Spleen (tissue), 7 donors: ENCODE data around the gene BICRA.
"Not testable (repeated sequence)": the region's sequence is repeated elsewhere in the genome, so short reads cannot be mapped to it uniquely, and the experiment has no call there.

Experiments used
- CTCF ChIP-seq, 11 experiments: fragments of 200-600 bp in 7 of 11; fragments of 450-650 bp in 4 of 11; sonication (generic) in 4 of 11; IDR thresholded peaks in 8 of 11; conservative IDR thresholded peaks in 3 of 11; 1 replicate in 7 of 11; 2 replicates in 4 of 11; pipeline versions ENCODE4 v1.4.0 to v1.8.0; 2016 to 2021; ENCODE audit warnings: antibody characterized with exemption in 11 of 11, inconsistent platforms in 4 of 11, mild to moderate bottlenecking in 1 of 11
- POLR2AphosphoS5 ChIP-seq, 3 donors: sonication (generic); formaldehyde crosslinking; IDR thresholded peaks; one replicate each; pipeline ENCODE4 v1.5.1; 2017; ENCODE audit warnings: antibody characterized with exemption in 3 of 3
- donor health status: DM: no; HTN: no; CAD: no; lungs with moderate emphysema.
- donor health status: DM: no; HTN: no; CAD: no.
- donor health status: DM: no; HTN: no; CAD: no.

GRCh38 chr19:47635152-47635754 is 26.3 kb downstream of the BICRA start:
- not testable (repeated sequence) for TF ChIP-seq CTCF (IDR thresholded peaks at IDR 0.05 in 8 of 11, conservative IDR thresholded peaks at IDR 0.05 in 3 of 11); POLR2AphosphoS5 (IDR thresholded peaks at IDR 0.05)
